ENCODE measurements around the gene RANBP10. TPM values are rescaled to one million over a fixed set of nuclear protein-coding genes. Genes with fewer than 3 reads are reported as not detected.

The RANBP10 gene
- total and polyA plus RNA-seq, 4 donors: 6.7 to 23.0 (median 14.3) TPM

DNA sequence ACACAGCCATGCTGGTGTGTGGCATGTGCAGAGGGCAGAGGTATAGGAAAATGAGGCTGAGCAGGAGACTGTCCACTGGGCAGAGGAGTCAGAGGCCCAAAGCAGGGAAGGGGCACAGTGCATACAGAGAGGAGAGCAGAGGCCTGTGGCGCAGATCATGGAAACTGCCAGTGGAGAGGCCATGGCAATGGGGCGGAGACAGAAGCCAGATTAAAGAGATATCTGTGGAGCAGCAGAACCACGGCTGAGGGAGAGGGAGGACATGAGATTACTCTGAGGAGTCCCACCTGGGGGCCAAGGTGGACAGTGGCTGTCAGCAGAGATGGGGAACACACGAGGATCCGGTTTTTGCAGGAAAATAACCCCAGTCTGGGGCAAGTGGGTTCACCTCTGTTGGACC is 43.3 kb downstream of the RANBP10 start:
- Histone ChIP-seq H3K36me3 (ENCODE audit: control insufficient read depth in 4 of 4, insufficient read depth in 4 of 4, low read length in 4 of 4) (peaks cover under 1 to 7% (median 3%) of the 10 kb centered on the region in 4 donors), H3K9me3 (ENCODE audit: control insufficient read depth in 4 of 4, insufficient read depth in 3 of 4, low read length in 3 of 4) (no peaks in the 10 kb centered on the region), H3K4me3 (no peak overlapping the region), H3K9ac (ENCODE audit: insufficient read depth in 1 of 2, low read length in 2 of 2) (no peak overlapping the region), H3K4me1 (ENCODE audit: control insufficient read depth in 5 of 5, insufficient read depth in 5 of 5, low read length in 5 of 5) (no peaks in the 10 kb centered on the region), H3K27me3 (ENCODE audit: control insufficient read depth in 3 of 3, insufficient read depth in 3 of 3, low read length in 2 of 3) (no peaks in the 10 kb centered on the region), H3K27ac (ENCODE audit: low read depth in 1 of 2, low read length in 1 of 2) (no peak overlapping the region)
- 95 to 98% methylated on average over 5 of the region's 5 CpGs for WGBS, 2 donors
- DNase-seq (no peak), ATAC-seq (ENCODE audit: insufficient read depth, low FRiP score) (no peak)
- TF ChIP-seq, protein P1, sequence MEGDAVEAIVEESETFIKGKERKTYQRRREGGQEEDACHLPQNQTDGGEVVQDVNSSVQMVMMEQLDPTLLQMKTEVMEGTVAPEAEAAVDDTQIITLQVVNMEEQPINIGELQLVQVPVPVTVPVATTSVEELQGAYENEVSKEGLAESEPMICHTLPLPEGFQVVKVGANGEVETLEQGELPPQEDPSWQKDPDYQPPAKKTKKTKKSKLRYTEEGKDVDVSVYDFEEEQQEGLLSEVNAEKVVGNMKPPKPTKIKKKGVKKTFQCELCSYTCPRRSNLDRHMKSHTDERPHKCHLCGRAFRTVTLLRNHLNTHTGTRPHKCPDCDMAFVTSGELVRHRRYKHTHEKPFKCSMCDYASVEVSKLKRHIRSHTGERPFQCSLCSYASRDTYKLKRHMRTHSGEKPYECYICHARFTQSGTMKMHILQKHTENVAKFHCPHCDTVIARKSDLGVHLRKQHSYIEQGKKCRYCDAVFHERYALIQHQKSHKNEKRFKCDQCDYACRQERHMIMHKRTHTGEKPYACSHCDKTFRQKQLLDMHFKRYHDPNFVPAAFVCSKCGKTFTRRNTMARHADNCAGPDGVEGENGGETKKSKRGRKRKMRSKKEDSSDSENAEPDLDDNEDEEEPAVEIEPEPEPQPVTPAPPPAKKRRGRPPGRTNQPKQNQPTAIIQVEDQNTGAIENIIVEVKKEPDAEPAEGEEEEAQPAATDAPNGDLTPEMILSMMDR (IDR thresholded peaks at IDR 0.05; ENCODE audit: control extremely low read depth, extremely low read depth): no peak

DNA sequence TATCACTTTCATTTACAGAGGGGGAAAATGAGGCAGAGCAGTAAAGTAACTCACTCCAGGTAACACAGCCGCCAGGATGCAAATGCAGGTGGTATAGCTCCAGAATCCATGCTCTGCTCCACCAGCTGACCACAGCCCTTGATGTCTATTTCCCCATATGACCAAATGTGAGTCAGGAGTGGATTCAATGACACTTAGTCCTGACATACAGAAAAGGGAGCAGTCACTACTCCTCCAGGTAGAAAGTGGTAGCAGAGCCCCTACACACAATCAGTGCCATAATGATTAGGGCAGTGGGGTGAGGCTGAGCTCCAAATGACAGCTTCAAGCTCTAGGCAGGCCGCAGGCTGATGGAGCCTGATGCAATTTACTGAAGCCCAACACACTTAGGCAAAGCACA is 44.0 kb downstream of the RANBP10 start:
- TF ChIP-seq, protein P1 (IDR thresholded peaks at IDR 0.05; ENCODE audit: control extremely low read depth, extremely low read depth): no peak
- no peak for DNase-seq
- peaks cover 2 to 7% (median 5%) of the 10 kb centered on the region in 4 donors for H3K36me3 ChIP-seq (ENCODE audit: control insufficient read depth in 4 of 4, insufficient read depth in 4 of 4, low read length in 4 of 4)
- no peaks in the 10 kb centered on the region for H3K27me3 ChIP-seq (ENCODE audit: control insufficient read depth in 3 of 3, insufficient read depth in 3 of 3, low read length in 2 of 3)
- no peak for ATAC-seq (ENCODE audit: insufficient read depth, low FRiP score)
- H3K9ac ChIP-seq (ENCODE audit: insufficient read depth in 1 of 2, low read length in 2 of 2): no peak overlapping the region
- H3K9me3 ChIP-seq (ENCODE audit: control insufficient read depth in 4 of 4, insufficient read depth in 3 of 4, low read length in 3 of 4): no peaks in the 10 kb centered on the region
- no peak overlapping the region for H3K27ac ChIP-seq (ENCODE audit: low read depth in 1 of 2, low read length in 1 of 2)
- 94 to 95% methylated on average over 2 of the region's 2 CpGs for WGBS, 2 donors
- H3K4me1 ChIP-seq (ENCODE audit: control insufficient read depth in 5 of 5, insufficient read depth in 5 of 5, low read length in 5 of 5): no peaks in the 10 kb centered on the region
- no peak overlapping the region for H3K4me3 ChIP-seq

DNA sequence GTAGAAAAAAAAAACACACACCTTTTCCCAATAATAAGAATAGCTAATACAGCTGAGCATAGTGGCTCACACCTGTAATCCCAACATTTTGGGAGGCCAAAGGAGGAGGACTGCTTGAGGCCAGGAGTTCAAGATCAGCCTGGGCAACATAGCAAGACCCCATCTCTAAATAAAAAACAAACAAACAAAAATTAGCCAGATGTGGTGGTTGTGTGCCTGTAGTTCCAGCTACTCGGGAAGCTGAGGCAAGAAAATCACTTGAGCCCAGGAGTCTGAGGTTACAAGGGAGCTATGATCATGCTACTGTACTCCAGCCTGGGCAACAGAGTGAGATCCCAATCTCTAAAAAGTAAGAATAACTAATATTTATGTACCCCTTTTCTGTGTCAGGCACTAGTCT is 44.4 kb downstream of the RANBP10 start:
- H3K9me3 ChIP-seq (ENCODE audit: control insufficient read depth in 4 of 4, insufficient read depth in 3 of 4, low read length in 3 of 4): no peaks in the 10 kb centered on the region
- H3K27ac ChIP-seq (ENCODE audit: low read depth in 1 of 2, low read length in 1 of 2): no peak overlapping the region
- no peak overlapping the region for H3K4me3 ChIP-seq
- no peaks in the 10 kb centered on the region for H3K4me1 ChIP-seq (ENCODE audit: control insufficient read depth in 5 of 5, insufficient read depth in 5 of 5, low read length in 5 of 5)
- ATAC-seq (ENCODE audit: insufficient read depth, low FRiP score): no peak
- WGBS, 2 donors: 95 to 96% methylated on average over 1 of the region's 1 CpG
- DNase-seq: no peak
- H3K27me3 ChIP-seq (ENCODE audit: control insufficient read depth in 3 of 3, insufficient read depth in 3 of 3, low read length in 2 of 3): no peaks in the 10 kb centered on the region
- H3K9ac ChIP-seq (ENCODE audit: insufficient read depth in 1 of 2, low read length in 2 of 2): no peak overlapping the region
- H3K36me3 ChIP-seq (ENCODE audit: control insufficient read depth in 4 of 4, insufficient read depth in 4 of 4, low read length in 4 of 4): peaks cover 2 to 9% (median 6%) of the 10 kb centered on the region in 4 donors
- TF ChIP-seq, protein P1 (IDR thresholded peaks at IDR 0.05; ENCODE audit: control extremely low read depth, extremely low read depth): no peak

DNA sequence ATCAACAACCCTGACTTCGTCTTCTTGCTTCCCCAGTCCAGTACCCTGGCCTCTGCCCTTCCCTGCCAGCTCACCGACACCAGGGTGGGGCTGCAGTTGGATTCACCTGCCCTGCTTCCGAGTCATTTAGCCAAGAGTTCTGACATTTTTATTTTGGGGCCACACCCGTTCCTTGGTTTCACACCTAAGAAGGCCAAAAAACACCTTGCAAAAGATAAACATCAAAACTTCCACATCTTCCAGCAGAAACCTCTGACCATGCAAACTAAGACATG is 45.5 kb downstream of the RANBP10 start:
- no peak overlapping the region for H3K9ac ChIP-seq (ENCODE audit: insufficient read depth in 1 of 2, low read length in 2 of 2)
- peaks cover 0 to 9% (median 5%) of the 10 kb centered on the region in 4 donors for H3K36me3 ChIP-seq (ENCODE audit: control insufficient read depth in 4 of 4, insufficient read depth in 4 of 4, low read length in 4 of 4)
- no peaks in the 10 kb centered on the region for H3K4me1 ChIP-seq (ENCODE audit: control insufficient read depth in 5 of 5, insufficient read depth in 5 of 5, low read length in 5 of 5)
- no peak overlapping the region for H3K4me3 ChIP-seq
- ATAC-seq (ENCODE audit: insufficient read depth, low FRiP score): no peak
- H3K27me3 ChIP-seq (ENCODE audit: control insufficient read depth in 3 of 3, insufficient read depth in 3 of 3, low read length in 2 of 3): no peaks in the 10 kb centered on the region
- TF ChIP-seq, protein P1 (IDR thresholded peaks at IDR 0.05; ENCODE audit: control extremely low read depth, extremely low read depth): no peak
- WGBS, 2 donors: 84 to 92% methylated on average over 4 of the region's 4 CpGs
- DNase-seq: no peak
- H3K27ac ChIP-seq (ENCODE audit: low read depth in 1 of 2, low read length in 1 of 2): no peak overlapping the region
- no peaks in the 10 kb centered on the region for H3K9me3 ChIP-seq (ENCODE audit: control insufficient read depth in 4 of 4, insufficient read depth in 3 of 4, low read length in 3 of 4)

Measured in lung (tissue), 12 donors.